GM12801 (cell line): ENCODE measurements around the gene GORAB.

Experiments
- TF ChIP-seq, protein P1 (sequence below): IDR thresholded peaks from one replicate; pipeline ENCODE4 v1.5.1; 2011; ENCODE audit warnings: control low read depth; ENCODE audit not compliant: insufficient read length; ENCODE audit errors: extremely low read depth

The GORAB gene

DNA sequence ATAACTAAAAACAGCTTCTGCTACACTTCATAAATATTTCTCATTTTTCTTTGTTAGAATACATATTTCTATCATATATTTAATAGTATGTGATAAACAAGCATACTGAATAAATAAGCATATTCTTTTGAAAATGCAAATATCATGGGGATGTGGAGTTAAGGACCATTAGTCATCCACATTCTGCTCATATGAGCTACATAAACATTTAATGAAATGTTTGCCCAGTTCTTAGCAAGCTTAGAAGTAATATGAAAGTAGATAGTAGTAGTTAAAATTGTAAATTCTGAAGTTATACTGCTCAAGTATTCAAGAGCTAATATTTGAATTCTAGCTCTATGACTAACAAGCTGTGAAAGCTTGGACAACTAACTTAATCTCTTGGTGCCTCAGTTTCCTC lies 10.1 kb upstream of the GORAB start:
- TF ChIP-seq, protein P1, sequence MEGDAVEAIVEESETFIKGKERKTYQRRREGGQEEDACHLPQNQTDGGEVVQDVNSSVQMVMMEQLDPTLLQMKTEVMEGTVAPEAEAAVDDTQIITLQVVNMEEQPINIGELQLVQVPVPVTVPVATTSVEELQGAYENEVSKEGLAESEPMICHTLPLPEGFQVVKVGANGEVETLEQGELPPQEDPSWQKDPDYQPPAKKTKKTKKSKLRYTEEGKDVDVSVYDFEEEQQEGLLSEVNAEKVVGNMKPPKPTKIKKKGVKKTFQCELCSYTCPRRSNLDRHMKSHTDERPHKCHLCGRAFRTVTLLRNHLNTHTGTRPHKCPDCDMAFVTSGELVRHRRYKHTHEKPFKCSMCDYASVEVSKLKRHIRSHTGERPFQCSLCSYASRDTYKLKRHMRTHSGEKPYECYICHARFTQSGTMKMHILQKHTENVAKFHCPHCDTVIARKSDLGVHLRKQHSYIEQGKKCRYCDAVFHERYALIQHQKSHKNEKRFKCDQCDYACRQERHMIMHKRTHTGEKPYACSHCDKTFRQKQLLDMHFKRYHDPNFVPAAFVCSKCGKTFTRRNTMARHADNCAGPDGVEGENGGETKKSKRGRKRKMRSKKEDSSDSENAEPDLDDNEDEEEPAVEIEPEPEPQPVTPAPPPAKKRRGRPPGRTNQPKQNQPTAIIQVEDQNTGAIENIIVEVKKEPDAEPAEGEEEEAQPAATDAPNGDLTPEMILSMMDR = no peak

DNA sequence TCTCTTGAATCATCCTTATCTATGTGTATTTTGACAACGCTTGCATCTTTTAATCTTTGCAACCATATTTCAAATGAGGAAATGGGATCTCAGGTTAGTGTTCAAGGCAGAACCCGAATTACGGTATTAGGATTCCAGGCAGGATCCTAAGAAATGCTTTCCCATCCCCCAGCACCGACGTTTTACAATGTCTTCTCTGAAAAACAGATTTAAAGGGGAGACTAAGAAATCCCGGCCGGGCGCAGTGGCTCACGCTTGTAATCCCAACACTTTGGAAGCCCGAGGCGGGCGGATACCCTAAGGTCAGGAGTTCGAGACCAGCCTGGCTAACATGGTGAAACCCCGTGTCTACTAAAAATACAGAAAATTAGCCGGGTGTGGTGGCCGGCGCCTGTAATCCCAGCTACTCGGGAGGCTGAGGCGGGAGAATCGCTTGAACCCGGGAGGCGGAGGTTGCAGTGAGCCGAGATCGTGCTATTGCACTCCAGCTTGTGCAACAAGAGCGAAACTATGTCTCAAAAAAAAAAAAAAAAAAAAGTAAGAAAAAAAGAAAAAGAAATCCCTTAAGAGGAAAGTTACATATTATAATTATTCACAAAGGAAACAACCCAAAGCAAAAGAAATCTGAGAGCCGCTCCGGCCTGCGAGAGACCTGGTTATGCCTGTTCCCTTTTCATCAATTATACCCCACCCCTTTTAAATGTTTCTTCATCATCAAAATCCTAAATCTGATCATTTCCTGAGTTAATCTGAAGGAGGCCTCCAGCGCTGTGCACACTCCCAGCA lies 801 bp upstream of the GORAB start:
- TF ChIP-seq, protein P1 = no peak

DNA sequence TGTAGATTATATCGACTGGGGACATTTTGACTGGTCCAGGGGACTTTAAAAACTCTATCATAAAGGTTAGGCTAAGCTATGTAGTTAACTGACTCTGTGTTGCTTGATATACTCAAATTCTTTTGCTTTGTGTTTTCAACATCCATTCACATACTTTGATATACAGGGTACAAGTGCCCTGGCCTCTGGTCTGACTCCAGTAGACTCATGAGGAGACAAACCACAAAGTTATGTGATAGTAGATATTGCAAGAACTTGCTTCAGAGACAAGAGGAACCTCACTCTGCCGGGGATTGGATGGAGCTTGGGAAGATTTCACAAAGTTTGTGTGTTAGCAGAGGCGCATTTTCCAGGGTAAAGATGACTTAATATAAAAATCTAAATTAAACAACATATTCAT lies 1.3 kb downstream of the GORAB start:
- TF ChIP-seq, protein P1 = no peak

DNA sequence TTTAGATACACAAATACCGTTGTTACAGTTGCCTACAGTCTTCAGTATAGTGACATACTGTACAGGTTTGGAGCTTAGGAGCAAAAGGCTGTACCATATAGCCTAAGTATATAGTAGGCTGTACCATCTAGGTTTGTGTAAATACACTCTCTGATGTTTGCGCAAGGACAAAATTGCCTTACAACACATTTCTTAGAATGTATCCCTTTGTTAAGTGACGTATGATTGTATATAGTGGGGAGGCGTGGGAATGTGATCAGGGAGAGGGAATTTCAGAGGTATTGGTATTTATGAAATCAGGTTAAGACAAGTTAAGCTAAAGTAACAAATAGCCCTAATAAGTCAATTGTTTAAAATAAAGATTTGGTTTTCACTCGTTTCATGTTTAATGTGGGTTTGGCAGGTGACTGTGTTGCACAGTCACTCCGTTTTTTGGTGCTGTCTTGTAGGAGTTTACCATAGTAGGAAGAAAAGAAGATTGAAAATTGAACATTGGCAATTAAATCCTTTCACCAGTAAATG lies 2.7 kb downstream of the GORAB start:
- TF ChIP-seq, protein P1 = no peak

DNA sequence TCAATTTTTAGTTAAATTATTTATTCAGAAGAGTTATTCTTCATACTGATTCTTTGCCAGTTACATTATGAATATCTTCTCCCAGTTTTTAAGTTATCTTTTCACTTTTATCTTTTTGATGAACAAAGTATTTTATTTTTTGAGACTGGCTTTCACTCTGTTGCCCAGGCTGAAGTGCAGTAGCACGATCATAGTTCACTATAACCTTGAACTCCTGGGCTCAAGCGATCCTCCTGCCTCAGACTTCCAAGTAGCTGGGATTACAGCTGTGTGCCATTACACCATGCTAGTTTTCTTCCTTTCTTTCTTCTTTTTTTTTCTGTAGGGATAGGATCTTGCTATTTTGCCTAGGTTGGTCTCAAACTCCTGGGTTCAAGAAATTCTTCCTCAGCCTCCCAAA lies 3.5 kb downstream of the GORAB start:
- TF ChIP-seq, protein P1 = no peak

DNA sequence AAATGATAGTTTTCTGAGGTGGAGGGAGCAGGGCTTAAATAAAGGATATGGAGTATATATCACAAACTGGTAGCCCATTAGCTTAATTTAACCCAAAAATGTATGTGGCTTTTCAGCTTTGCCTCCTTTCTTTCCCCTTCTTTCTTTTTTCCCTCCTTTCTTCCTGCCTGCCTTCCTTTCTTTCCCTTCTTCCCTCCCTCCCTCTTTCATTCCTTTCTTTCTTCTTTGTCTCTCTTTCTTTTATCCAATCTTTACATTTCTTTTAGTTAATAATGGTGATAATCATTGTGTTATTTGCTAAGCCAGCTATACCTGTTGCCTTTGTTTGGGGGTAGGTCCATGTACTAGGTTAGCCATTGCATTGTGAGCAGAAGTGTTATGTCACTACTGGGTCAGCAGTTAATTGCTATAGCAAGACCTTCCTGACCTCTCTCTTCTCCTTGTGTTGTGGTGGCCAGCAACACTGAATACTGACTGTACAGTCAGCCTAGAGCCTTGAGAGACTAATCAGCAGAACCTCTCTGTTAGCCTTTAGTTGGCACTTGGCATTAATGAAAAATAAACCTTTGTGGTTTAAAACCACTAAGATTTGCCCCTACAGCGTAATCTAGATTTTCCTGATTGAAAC lies 5.1 kb downstream of the GORAB start:
- TF ChIP-seq, protein P1 = no peak

DNA sequence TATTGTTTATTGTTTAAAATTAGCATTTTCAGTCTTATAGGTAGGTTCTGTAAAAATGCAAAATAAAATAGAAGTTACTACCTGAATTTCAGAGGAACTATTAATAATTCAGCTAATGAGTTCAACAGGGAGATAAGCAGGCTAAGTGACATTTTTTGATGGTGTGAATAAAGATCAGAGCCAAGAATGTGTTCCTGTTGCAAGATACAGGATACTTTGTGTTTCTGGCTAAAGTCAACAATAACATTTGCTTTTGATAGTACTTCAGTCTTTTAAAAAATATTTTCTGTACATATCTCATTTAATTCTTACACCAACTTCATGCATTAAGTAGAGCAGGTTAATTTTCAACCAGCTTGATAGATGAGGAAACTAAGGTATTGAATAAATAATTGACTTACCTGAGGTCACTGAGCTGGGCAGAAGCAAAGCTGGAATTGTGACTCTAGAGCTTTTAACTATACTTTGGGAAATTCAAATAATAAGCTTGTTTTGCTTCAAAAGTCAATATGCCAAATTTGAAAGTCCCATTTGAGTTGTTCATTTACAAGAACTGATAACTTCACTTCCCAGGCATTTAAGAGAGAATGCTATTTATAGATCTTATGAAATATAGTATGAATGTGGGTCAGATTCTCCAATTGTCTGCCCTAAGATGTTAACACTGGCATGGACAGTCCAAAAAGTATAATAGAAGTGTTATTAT lies 6.0 kb downstream of the GORAB start:
- TF ChIP-seq, protein P1 = no peak
